Gastroesophageal sphincter (tissue), 3 donors: Measurements from ENCODE around the gene STX8.

Source experiments
- POLR2AphosphoS5 ChIP-seq: sonication (generic); formaldehyde crosslinking; IDR thresholded peaks from one replicate; pipeline ENCODE4 v1.6.1; 2017; ENCODE audit warnings: antibody characterized with exemption
- TF ChIP-seq, protein P1 (sequence below), 4 experiments: fragments of 200-600 bp in 2 of 4; fragments of 450-650 bp in 2 of 4; sonication (generic) in 1 of 4; IDR thresholded peaks; one replicate each; pipeline ENCODE4 v1.5.1; 2017 to 2019; ENCODE audit warnings: antibody characterized with exemption in 4 of 4, mild to moderate bottlenecking in 2 of 4, moderate library complexity in 2 of 4

- TF ChIP-seq, protein P1, sequence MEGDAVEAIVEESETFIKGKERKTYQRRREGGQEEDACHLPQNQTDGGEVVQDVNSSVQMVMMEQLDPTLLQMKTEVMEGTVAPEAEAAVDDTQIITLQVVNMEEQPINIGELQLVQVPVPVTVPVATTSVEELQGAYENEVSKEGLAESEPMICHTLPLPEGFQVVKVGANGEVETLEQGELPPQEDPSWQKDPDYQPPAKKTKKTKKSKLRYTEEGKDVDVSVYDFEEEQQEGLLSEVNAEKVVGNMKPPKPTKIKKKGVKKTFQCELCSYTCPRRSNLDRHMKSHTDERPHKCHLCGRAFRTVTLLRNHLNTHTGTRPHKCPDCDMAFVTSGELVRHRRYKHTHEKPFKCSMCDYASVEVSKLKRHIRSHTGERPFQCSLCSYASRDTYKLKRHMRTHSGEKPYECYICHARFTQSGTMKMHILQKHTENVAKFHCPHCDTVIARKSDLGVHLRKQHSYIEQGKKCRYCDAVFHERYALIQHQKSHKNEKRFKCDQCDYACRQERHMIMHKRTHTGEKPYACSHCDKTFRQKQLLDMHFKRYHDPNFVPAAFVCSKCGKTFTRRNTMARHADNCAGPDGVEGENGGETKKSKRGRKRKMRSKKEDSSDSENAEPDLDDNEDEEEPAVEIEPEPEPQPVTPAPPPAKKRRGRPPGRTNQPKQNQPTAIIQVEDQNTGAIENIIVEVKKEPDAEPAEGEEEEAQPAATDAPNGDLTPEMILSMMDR (IDR thresholded peaks at IDR 0.05) = no peak
- TF ChIP-seq POLR2AphosphoS5 = no peak
Measured at GRCh38 chr17:9266697-9267117, 308.9 kb downstream of the STX8 start.
